Stomach (tissue), 4 donors: ENCODE measurements around the gene RAB22A.

Source experiments
- EP300 ChIP-seq: sonication (generic); formaldehyde crosslinking; IDR thresholded peaks from one replicate; pipeline ENCODE4 v1.6.1; 2017; ENCODE audit warnings: antibody characterized with exemption
- POLR2A ChIP-seq, 4 donors: fragments of 450-650 bp; IDR thresholded peaks; one replicate each; pipeline ENCODE4 v1.6.1; 2016; ENCODE audit warnings: antibody characterized with exemption in 4 of 4, control low read depth in 2 of 4, mild to moderate bottlenecking in 1 of 4, moderate library complexity in 1 of 4
- POLR2AphosphoS5 ChIP-seq, 3 donors: sonication (generic); formaldehyde crosslinking; IDR thresholded peaks; one replicate each; pipeline ENCODE4 v1.6.1; 2016; ENCODE audit warnings: antibody characterized with exemption in 3 of 3
- TF ChIP-seq, protein P1 (sequence below), 7 experiments: fragments of 450-650 bp in 4 of 7; fragments of 200-600 bp in 3 of 7; sonication (generic) in 3 of 7; IDR thresholded peaks; one replicate each; pipeline ENCODE4 v1.5.1; 2016 to 2019; ENCODE audit warnings: antibody characterized with exemption in 7 of 7, control low read depth in 2 of 7, mild to moderate bottlenecking in 1 of 7

DNA sequence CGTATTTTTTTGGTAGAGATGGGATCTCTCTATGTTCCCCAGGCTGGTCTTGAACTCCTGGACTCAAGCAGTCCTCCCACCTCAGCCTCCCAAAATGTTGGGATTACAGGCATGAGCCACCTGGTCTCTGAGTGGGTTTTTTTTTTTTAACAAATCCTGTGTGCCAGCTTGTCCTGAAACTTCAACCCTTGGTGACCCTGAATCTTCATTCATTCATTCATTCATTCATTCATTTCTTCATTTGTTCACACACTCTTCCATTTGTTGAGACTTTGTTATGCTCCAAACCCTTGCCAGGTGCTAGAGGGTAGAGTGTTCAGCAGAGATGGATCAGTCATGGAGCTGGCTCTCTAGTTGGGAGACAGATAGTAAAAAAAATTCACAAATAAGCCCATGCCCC lies 67.5 kb downstream of the RAB22A start:
- TF ChIP-seq, protein P1, sequence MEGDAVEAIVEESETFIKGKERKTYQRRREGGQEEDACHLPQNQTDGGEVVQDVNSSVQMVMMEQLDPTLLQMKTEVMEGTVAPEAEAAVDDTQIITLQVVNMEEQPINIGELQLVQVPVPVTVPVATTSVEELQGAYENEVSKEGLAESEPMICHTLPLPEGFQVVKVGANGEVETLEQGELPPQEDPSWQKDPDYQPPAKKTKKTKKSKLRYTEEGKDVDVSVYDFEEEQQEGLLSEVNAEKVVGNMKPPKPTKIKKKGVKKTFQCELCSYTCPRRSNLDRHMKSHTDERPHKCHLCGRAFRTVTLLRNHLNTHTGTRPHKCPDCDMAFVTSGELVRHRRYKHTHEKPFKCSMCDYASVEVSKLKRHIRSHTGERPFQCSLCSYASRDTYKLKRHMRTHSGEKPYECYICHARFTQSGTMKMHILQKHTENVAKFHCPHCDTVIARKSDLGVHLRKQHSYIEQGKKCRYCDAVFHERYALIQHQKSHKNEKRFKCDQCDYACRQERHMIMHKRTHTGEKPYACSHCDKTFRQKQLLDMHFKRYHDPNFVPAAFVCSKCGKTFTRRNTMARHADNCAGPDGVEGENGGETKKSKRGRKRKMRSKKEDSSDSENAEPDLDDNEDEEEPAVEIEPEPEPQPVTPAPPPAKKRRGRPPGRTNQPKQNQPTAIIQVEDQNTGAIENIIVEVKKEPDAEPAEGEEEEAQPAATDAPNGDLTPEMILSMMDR (IDR thresholded peaks at IDR 0.05), result no peak
- TF ChIP-seq POLR2A (IDR thresholded peaks at IDR 0.05), result no peak
- TF ChIP-seq POLR2AphosphoS5 (IDR thresholded peaks at IDR 0.05), result no peak
- TF ChIP-seq EP300, result no peak
